Head of caudate nucleus (tissue), 42 donors: ENCODE measurements around the gene GSDMA.
"Not testable (repeated sequence)": the region's sequence is repeated elsewhere in the genome, so short reads cannot be mapped to it uniquely, and the experiment has no call there.

Experiments used
- DNase-seq, 42 donors: peaks; one replicate each; pipeline versions ENCODE4 v3.0.0 to v3.0.0-alpha.2; 2020 to 2021; ENCODE audit warnings: mixed read lengths in 7 of 42
- intact Hi-C: fragments of 100-400 bp; cut with DNase I; formaldehyde crosslinking; loops from one replicate; pipeline ENCODE4 v1.15.0; 2022

The GSDMA gene

DNA sequence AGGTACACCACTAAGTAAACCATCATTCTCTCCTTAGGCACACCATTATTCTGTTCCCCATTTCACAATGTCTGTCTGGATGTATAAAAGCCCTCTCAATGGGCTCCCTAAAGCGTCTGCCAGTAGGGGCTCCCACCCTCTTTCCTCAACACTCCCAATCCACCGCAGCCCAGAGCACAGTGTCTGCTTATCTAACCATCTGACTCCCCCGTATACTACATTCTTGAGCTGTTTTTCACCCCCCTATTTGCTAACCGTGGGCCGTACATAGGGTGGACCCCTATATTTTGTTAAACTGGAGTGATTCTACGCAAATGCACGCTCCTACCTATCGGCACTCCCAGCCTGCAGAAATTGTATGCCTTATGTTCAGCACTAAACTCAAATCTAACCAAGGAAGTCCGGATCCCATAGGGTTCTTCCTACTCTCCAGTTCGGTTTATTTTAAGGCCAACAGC lies 17.1 kb downstream of the GSDMA start:
- peak in 22 of 42 donors; percentile 6 to 42 (median 22) for DNase-seq
- intact Hi-C loops = loop anchor here (1.0 kb wide), 1 partner anchor 53 kb away; the partner anchor contains the start of genes LRRC3C and ORMDL3

DNA sequence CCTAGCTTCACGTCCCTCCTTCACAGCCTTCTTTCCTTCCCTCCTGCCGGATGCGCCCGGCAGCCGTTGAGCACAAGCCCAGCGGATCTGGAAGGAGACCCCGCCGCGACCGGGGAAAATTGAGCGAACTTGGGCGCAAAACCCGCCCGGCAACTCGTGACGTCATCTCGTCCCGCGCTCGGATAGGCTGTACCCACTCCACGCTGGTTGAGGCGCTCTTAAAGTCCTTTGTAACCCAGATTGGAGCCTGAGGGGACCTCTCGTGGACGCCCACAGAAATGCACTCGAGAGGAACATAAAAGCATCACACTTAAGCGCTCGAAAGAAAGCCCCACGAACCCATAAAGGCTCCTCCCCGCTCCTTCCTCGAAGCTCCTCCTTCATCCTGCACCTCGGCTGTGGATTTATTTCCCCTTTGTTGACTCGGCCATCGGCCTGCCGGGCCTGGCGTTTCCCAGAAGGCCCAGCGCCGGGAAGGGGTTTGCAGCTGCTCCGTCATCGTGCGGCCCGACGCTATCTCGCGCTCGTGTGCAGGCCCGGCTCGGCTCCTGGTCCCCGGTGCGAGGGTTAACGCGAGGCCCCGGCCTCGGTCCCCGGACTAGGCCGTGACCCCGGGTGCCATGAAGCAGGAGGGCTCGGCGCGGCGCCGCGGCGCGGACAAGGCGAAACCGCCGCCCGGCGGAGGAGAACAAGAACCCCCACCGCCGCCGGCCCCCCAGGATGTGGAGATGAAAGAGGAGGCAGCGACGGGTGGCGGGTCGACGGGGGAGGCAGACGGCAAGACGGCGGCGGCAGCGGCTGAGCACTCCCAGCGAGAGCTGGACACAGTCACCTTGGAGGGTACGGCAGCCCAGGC lies 17.8 kb downstream of the GSDMA start, which contains the start of gene PSMD3:
TSS of gene PSMD3 (plus strand) at position 457 of the 856 bp plus-strand sequence. CDS start at position 621, 164 bp downstream.
- intact Hi-C loops = loop anchor here (1.0 kb wide), 1 partner anchor 53 kb away; the partner anchor contains the start of genes LRRC3C and ORMDL3
- peak; percentile 96 to 100 (median 99) for DNase-seq

DNA sequence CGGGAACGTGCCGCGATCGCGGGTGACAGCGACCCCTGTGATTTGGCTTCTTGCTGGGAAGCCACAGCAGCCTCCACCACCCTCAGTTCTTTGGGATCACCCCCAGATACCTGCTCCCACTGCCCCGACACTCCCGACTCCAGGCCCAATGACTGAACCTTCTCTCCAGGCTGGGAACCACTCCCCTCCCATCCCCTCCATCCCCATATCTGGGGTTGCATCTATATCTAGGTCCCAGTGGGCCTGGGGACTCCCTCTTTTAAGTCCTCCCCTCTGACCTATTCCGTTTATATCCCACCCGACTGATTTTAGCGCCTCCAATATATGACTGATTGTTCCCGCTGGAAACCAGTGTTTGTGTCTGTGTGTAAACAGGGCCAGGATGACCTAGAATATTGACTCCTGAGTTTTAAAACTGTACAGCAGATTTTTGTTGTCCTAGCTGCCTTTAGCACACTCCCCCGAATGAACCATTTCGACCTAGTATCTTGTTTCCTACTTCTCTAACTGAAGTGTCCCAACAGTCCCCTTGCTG lies 18.5 kb downstream of the GSDMA start:
- peak in 1 of 42 donors; percentile 9 for DNase-seq
- intact Hi-C loops = no loop called here

DNA sequence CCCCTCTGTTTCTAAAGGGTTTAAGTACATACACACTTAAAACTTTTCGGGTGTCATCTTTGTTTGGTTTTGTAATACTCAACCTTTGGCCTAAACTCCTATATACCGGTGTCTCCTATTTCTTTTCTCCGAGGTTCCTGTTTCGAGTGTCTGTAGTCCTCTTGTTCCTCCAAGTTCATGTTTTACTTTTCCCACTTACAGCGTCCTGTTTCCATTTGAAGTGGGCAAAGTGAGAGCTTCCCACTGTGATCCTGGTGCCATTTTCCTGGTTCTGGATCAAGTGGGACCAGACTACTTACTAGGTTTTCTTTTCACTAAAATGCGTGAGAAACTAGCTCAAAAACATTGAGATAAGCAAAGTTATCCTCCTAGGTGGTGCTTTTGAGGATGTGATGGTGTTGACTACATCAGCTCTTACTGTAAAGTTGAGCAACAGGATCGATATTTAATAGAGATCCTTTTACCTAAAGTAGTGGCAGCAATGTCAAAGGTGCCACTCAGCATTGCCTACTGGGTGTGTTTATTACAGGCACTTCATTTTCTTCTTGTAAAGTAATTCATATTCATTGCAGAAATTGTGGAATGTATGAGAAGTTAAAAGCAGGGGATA lies 19.1 kb downstream of the GSDMA start:
- no peak for DNase-seq
- intact Hi-C loops = no loop called here

DNA sequence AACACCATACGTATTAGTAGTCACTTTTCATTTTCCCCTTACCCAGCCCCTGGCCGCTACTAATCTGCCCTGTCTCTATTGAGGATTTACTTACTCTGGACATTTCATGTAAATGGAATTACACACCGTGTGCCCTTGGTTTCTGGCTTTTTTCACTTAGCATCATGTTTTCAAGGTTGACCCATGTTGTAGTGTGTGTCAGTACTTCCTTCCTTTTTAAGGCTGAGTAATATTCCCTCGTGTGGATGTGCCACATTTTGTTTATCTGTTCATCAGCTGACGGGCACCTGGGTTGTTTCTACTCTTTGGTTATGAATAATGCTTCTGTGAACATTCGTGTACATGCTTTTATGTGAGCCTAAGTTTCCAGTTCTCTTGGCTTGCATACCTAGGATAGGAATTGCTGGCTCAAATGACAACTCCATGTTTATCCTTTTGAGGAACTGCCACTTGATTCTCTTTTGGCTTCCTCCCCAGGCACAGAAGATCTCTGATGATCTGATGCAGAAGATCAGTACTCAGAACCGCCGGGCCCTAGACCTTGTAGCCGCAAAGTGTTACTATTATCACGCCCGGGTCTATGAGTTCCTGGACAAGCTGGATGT lies 25.5 kb downstream of the GSDMA start:
- intact Hi-C loops = no loop called here
- DNase-seq = no peak

DNA sequence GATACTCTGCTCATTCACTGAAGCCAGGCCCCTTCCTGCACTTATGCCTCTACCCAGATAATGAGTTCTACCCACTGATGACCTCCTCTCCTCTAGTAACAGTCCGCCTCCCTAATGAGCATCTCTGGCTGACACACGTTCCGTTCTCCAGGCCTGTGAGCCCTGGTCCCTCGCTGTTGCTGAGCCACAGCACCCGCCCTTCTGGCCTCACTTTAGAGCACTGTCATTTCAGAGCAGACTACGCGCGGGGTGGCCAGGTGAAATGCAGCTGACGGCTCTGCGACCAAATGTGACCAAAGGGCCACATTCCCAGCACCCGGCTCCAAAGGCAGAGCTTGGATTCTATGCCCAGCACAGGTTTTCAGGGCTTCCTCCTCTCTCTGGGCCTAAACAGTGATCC lies 31.6 kb downstream of the GSDMA start:
- DNase-seq = no peak
- intact Hi-C loops = no loop called here

DNA sequence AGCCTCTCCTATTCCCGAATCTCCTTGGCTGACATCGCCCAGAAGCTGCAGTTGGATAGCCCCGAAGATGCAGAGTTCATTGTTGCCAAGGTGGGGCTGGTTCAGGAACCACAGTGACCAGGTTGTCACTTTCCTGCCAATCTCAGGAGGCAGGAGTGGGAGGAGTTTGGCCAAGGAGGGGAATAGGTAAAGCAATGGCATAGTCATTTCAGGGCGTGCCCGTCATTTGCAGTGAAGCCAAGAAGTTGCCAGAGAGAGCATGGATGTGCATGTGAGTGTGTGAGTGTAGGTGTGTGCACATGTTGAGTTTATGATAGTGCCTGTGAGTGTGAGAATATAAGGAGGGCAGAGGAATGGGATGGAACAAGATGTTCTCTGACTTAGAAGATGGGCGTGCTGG lies 32.6 kb downstream of the GSDMA start:
- peak in 6 of 42 donors; percentile 15 to 43 (median 30) for DNase-seq
- intact Hi-C loops = no loop called here

DNA sequence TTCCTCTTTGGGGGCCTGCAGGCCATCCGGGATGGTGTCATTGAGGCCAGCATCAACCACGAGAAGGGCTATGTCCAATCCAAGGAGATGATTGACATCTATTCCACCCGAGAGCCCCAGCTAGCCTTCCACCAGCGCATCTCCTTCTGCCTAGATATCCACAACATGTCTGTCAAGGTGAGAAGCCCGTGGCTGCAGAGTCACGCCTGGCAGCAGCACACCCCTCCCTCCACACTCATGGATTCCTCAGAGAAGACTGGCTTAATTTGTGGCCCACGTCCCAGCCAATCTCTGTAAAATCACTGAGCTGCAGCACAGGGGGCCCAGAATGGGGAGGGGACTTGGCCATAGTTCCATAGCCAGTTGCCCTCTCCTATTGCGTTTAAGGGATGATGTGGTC lies 33.4 kb downstream of the GSDMA start:
- intact Hi-C loops = no loop called here
- no peak for DNase-seq

DNA sequence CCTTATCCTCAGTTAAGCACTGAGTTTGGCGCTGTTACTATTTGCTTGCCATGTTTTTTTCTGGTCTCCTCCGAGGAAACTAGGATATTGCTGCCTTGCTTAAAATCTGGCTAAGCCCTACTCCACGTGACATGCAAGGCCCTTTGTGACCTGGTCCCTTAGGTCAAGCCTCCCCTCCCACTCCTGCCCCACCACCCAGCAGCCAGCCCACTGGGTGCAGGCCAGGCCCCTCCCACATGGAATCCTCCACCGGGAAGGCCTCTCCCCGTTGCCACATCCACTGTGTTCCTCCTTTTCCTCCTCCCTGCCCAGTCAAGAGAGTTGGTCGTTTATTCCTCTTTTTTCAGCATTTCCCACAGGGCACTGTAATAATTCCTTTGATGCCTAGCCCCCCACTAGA lies 34.0 kb downstream of the GSDMA start:
- intact Hi-C loops = no loop called here

DNA sequence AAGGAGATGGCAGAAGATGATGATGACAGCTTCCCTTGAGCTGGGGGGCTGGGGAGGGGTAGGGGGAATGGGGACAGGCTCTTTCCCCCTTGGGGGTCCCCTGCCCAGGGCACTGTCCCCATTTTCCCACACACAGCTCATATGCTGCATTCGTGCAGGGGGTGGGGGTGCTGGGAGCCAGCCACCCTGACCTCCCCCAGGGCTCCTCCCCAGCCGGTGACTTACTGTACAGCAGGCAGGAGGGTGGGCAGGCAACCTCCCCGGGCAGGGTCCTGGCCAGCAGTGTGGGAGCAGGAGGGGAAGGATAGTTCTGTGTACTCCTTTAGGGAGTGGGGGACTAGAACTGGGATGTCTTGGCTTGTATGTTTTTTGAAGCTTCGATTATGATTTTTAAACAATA lies 34.7 kb downstream of the GSDMA start:
- no peak for DNase-seq
- intact Hi-C loops = no loop called here

More for the DNA sequence above, 34.0 kb downstream of the GSDMA start:
- DNase-seq = no peak

DNA sequence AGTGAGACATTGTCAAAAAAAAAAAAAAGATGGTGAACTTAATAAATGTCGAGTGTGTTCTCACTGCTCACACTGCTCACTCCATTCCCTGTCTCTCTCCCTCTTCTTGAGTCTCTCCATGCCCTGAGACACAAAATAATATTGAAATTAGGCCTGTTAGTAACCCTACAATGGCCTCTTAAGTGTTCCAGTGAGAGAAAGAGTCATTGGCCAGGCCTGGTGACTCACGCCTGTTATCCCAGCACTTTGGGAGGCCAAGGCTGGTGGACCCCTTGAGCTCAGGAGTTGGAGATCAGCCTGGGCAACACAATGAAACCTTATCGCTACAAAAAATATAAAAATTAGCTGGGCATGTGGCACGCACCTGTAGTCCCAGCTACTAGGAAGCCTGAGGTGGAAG lies 36.3 kb downstream of the GSDMA start:
- no peak for DNase-seq
- intact Hi-C loops = no loop called here

DNA sequence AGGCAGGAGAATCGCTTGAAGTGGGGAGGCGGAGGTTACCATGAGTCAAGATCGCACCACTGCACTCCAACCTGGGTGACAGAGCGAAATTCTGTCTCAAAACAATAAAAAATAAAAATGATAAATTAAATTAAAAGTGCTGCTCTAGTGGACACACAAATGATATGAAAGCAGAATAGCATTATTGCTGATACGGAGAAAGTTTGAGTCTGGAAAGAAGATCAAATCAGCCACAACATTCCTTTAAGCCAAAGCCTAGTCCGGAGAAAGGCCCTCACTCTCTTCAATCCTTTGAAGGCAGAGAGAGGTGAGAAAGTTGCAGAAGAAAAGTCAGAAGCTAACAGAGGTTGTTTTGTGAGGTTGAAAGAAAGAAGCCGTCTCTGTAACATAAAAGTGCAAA lies 37.4 kb downstream of the GSDMA start:
- intact Hi-C loops = no loop called here
- DNase-seq = no peak

DNA sequence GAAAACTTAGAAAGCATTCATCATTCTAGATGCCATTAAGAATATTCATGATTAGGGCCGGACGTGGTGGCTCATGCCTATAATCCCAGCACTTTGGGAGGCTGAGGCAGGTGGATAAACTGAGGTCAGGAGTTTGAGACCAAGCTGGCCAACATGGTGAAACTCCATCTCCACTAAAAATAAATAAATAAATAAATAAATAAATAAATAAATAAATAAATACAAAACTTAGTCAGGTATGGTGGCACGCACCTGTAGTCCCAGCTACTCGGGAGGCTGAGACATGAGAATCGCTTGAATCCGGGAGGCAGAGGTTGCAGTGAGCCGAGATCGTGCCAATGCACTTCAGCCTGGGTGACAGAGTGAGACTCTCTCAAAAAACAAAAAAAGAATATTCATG lies 38.5 kb downstream of the GSDMA start:
- DNase-seq, intact Hi-C loops: not testable (repeated sequence)

DNA sequence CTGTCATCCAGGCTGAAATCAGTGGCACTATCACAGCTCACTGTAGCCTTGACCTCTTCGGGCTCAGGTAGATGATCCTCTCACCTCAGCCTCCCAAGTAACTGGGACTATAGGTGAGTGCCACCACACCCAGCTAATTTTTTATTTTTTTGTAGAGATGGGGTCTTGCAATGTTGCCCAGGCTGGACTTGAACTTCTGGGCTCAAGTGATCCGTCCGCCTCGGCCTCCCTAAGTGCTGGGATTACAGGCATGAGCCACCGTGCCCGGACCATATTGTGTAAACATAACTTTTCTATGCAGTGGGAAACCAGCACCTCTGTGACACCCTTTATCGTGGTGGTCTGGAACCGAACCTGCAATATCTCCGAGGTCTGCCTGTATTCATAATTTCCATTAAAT lies 41.3 kb downstream of the GSDMA start:
- intact Hi-C loops = no loop called here

DNA sequence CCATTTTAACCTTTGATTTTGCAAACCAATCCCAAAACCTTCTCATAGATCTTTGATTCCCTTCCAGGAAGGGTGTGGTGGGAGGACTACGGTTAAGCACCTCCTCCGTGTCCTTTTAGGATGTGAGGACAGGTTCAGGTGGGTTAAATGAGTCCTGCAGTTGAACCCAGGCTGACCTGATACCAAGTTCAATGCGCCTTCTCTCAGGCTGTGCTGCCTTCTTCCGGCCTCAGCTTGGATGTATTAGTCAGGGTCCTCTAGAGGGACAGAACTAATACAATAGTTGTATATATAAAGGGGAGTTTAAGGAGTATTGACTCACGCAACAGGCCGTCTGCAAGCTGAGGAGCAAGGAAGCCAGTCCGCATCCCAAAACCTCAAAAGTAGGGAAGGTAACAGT lies 41.9 kb downstream of the GSDMA start:
- intact Hi-C loops = no loop called here
- no peak for DNase-seq

More for the DNA sequence above, 41.3 kb downstream of the GSDMA start:
- no peak for DNase-seq

DNA sequence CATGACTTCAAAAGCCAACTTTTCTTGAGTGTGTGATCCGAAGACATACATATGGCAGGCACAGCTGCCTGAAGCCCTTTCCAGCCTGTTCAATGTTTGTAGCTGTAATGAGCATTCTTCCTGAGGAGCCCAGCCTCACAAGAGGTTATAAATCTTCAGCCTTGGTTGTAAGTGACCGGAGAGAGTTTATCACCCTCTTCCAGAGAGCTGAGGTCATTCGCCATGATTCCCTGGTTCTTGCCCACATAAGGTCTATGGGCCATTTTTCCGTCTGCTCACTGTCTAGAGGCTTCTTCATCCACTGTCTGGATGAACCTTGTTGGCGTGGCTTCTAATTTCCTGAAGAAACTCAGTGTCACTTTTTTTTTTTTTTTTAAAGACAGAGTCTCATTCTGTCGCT lies 42.7 kb downstream of the GSDMA start:
- intact Hi-C loops = no loop called here
- DNase-seq = no peak

DNA sequence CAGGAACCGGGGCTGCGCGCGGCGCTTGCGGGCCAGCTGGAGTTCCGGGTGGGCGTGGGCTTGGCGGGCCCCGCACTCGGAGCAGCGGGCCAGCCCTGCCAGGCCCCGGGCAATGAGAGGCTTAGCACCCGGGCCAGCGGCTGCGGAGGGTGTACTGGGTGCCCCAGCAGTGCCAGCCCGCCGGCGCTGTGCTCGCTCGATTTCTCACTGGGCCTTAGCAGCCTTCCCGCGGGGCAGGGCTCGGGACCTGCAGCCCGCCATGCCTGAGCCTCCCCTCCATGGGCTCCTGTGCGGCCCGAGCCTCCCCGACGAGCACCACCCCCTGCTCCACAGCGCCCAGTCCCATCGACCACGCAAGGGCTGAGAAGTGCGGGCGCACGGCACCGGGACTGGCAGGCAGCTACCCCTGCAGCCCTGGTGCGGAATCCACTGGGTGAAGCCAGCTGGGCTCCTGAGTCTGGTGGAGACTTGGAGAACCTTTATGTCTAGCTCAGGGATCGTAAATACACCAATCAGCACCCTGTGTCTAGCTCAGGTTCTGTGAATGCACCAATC lies 48.2 kb downstream of the GSDMA start:
- DNase-seq = not testable (repeated sequence)
- intact Hi-C loops = loop anchor here (10.0 kb wide), 2 partner anchors 74 to 184 kb away; no protein-coding TSS in a partner anchor

DNA sequence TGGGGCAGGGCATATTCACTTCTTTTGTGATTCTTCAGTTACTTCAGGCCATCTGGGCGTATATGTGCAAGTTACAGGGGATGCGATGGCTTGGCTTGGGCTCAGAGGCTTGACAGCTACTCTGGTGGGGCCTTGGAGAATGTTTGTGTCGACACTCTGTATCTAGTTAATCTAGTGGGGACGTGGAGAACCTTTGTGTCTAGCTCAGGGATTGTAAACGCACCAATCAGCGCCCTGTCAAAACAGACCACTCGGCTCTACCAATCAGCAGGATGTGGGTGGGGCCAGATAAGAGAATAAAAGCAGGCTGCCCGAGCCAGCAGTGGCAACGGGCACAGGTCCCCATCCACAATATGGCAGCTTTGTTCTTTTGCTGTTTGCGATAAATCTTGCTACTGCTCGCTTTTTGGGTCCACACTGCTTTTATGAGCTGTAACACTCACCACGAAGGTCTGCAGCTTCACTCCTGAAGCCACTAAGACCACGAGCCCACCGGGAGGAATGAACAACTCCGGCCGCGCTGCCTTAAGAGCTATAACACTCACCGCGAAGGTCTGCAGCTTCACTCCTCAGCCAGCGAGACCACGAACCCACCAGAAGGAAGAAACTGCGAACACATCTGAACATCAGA lies 49.3 kb downstream of the GSDMA start:
- intact Hi-C loops = loop anchor here (10.0 kb wide), 2 partner anchors 73 to 183 kb away; no protein-coding TSS in a partner anchor
- DNase-seq = not testable (repeated sequence)
